Thoracic aorta (tissue), 2 donors: ENCODE measurements around the gene FAM24B. TPM values are rescaled to one million over a fixed set of nuclear protein-coding genes. Genes with fewer than 3 reads are reported as not detected.
"Not testable (repeated sequence)": the region's sequence is repeated elsewhere in the genome, so short reads cannot be mapped to it uniquely, and the experiment has no call there.

Experiments
- ATAC-seq: fragments of 150-250 bp; one replicate; pipeline ENCODE4 v1.8.0; 2017; ENCODE audit warnings: low read depth; ENCODE audit not compliant: insufficient number of reproducible peaks, low FRiP score
- DNase-seq: peaks from one replicate; pipeline ENCODE4 v3.0.0-alpha.2; 2020; ENCODE audit warnings: low spot score
- H3K27ac ChIP-seq, 2 donors: fragments of 200-600 bp; sonication (generic); 1 replicate in 1 of 2; 2 replicates in 1 of 2; pipeline ENCODE4 v1.5.1; 2016; ENCODE audit warnings: mild to moderate bottlenecking in 2 of 2, moderate library complexity in 2 of 2
- H3K27me3 ChIP-seq: fragments of 200-600 bp; sonication (generic); replicated peaks from 2 replicates; pipeline ENCODE4 v1.6.0; 2016; ENCODE audit warnings: mild to moderate bottlenecking; ENCODE audit not compliant: insufficient read depth
- H3K36me3 ChIP-seq: fragments of 200-600 bp; sonication (generic); one replicate; pipeline ENCODE4 v1.5.1; 2016
- H3K4me1 ChIP-seq, 2 donors: fragments of 200-600 bp; sonication (generic); 1 replicate in 1 of 2; 2 replicates in 1 of 2; pipeline versions ENCODE4 v1.5.1 to v1.6.0; 2016; ENCODE audit warnings: low read depth in 2 of 2, mild to moderate bottlenecking in 1 of 2; ENCODE audit not compliant: control insufficient read depth in 1 of 2
- H3K4me3 ChIP-seq: fragments of 200-600 bp; sonication (generic); 2 replicates; pipeline ENCODE4 v1.5.1; 2016; ENCODE audit warnings: mild to moderate bottlenecking
- H3K9me3 ChIP-seq: fragments of 200-600 bp; sonication (generic); 2 replicates; pipeline ENCODE4 v1.5.1; 2016
- total RNA-seq, 2 donors: library from RNA; depleted of rRNA; stranded (reverse); fragments of >200 nt; gene quantifications; one replicate each; pipeline versions ENCODE4 v1.1.0 to v1.2.3, GENCODE V29; 2016
- TF ChIP-seq, protein P1 (sequence below): fragments of 200-600 bp; sonication (generic); IDR thresholded peaks from one replicate; pipeline ENCODE4 v1.5.1; 2019; ENCODE audit warnings: antibody characterized with exemption

FAM24B gene
- total RNA-seq, 2 donors from 2014 or later: 4.8 to 9.1 TPM

DNA sequence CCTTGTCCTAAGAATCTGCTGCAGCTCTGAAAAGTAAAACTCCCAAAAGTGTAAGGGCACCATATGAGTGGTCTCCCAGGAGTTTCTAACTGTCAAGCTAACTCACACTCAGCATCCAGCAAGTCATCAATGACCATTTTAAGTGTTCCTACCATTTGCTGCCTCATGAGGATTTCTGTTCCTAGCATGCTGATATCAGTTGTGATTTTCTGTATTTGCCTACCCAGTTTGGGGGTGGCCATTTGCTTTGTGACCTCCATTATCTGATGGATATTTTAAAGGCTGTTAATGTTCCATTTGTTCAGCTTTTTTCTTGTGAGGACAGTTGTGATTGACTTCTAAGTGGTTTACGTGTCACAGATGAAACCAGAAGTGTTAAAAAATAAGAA, 2.9 kb downstream of the FAM24B start:
- DNase-seq (no peak), ATAC-seq (no peak)
- Histone ChIP-seq H3K4me3 (no peak overlapping the region), H3K4me1 (peaks cover 4% of the 10 kb centered on the region in 2 donors), H3K27me3 (no peaks in the 10 kb centered on the region), H3K36me3 (no peaks in the 10 kb centered on the region), H3K27ac (no peak overlapping the region), H3K9me3 (no peaks in the 10 kb centered on the region)
- TF ChIP-seq, protein P1, sequence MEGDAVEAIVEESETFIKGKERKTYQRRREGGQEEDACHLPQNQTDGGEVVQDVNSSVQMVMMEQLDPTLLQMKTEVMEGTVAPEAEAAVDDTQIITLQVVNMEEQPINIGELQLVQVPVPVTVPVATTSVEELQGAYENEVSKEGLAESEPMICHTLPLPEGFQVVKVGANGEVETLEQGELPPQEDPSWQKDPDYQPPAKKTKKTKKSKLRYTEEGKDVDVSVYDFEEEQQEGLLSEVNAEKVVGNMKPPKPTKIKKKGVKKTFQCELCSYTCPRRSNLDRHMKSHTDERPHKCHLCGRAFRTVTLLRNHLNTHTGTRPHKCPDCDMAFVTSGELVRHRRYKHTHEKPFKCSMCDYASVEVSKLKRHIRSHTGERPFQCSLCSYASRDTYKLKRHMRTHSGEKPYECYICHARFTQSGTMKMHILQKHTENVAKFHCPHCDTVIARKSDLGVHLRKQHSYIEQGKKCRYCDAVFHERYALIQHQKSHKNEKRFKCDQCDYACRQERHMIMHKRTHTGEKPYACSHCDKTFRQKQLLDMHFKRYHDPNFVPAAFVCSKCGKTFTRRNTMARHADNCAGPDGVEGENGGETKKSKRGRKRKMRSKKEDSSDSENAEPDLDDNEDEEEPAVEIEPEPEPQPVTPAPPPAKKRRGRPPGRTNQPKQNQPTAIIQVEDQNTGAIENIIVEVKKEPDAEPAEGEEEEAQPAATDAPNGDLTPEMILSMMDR: no peak

DNA sequence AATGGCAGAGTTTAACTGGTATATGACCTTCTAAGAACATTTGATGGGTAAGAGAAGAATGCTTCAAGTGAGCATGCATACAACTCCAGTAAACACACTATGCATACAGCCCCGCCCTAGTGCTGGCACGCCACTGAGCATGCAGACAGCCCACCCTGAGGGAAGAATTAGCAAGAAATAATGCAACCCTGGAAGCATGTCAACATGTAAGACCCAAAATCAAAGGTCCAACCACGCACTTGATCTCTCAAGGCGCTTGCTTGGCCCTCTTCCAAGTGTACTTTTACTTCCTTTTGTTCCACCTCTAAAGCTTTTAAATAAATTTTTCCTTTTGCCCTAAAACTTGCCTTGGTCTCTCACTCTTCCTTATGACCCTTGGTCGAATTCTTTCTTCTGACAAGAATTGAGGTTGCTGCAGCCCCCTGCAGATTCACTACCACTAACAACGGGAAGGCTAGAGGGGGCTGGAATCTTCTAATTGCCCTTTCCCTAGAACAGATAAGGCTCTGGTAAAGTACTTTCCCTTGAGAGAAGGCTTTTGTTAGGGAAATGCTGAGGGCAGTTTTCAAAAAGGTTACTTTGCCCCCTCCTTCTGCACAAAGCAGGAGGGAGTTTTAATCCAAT, 3.4 kb downstream of the FAM24B start:
- TF ChIP-seq, protein P1: no peak
- ATAC-seq: no peak
- no peaks in the 10 kb centered on the region for H3K36me3 ChIP-seq

DNA sequence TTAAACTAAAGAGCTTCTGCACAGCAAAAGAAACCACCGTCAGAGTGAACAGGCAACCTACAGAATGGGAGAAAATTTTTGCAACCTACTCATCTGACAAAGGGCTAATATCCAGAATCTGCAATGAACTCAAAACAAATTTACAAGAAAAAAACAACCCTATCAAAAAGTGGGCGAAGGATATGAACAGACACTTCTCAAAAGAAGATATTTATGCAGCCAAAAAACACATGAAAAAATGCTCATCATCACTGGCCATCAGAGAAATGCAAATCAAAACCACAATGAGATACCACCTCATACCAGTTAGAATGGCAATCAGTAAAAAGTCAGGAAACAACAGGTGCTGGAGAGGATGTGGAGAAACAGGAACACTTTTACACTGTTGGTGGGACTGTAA, 7.4 kb downstream of the FAM24B start:
- not testable (repeated sequence) for ATAC-seq, DNase-seq, H3K9me3 ChIP-seq, H3K4me1 ChIP-seq, H3K36me3 ChIP-seq, H3K4me3 ChIP-seq, H3K27me3 ChIP-seq, H3K27ac ChIP-seq

More for the DNA sequence above, 3.4 kb downstream of the FAM24B start:
- no peak for DNase-seq
- H3K9me3 ChIP-seq: no peaks in the 10 kb centered on the region
- H3K4me1 ChIP-seq: peaks cover 4% of the 10 kb centered on the region in 2 donors
- no peak overlapping the region for H3K4me3 ChIP-seq
- H3K27ac ChIP-seq: no peak overlapping the region
- no peaks in the 10 kb centered on the region for H3K27me3 ChIP-seq

DNA sequence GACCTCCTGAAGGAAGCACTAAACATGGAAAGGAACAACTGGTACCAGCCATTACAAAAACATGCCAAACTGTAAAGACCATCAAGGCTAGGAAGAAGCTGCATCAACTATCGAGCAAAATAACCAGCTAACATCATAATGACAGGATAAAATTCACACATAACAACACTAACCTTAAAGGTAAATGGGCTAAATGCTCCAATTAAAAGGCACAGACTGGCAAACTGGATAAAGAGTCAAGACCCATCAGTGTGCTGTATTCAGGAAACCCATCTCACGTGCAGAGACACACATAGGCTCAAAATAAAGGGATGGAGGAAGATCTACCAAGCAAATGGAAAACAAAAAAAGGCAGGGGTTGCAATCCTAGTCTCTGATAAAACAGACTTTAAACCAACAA, 10.6 kb downstream of the FAM24B start:
- not testable (repeated sequence) for H3K4me3 ChIP-seq, H3K27me3 ChIP-seq

DNA sequence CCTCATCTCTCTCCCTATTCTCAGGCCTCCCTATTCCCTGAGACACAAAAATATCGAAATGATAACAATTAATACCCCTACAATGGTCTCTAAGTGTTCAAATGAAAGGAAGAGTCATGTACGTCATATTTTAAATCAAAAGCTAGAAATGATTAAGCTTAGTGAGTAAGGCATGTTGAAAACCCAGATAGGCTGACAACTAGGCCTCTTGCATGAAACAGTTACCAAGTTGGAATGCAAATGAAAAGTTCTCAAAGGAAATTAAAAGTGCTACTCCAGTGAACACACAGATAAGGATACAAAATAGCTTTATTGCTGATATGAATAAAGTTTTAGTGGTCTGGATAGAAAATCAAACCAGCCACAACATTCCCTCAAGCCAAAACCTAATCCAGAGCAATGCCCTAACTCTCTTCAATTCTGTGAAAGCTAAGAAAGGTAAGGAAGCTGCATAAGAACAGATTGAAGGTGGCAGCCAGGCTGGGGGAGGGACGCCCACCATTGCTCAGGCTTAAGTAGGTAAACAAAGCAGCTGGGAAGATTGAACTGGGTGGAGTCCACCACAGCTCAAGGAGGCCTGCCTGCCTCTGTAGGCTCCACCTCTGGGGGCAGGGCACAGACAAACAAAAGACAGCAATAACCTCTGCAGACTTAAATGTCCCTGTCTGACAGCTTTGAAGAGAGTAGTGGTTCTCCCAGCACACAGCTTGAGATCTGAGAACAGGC, 12.5 kb downstream of the FAM24B start:
- H3K9me3 ChIP-seq, DNase-seq, H3K27ac ChIP-seq, ATAC-seq, H3K36me3 ChIP-seq, H3K4me3 ChIP-seq, H3K4me1 ChIP-seq, H3K27me3 ChIP-seq: not testable (repeated sequence)

More for the DNA sequence above, 10.6 kb downstream of the FAM24B start:
- DNase-seq, ATAC-seq, H3K4me1 ChIP-seq, H3K36me3 ChIP-seq, H3K9me3 ChIP-seq, H3K27ac ChIP-seq: not testable (repeated sequence)

DNA sequence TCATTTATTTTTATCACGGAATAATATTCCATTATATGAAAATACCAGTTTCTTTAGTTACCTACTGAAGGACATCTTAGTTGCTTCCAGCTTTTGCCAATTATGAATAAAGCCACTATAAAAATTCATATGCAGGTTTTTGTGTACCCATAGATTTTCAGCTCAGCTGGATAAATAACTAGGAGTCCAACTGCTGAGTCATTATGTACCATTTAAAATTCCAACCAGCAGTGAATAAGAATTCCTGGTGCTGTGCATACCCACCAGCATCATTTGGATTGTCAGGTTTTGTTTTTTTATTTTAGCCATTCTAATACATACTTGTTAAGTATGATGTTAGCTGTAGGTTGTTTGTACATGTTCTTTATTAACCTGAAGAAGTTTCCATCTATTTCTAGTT, 14.5 kb downstream of the FAM24B start:
- ATAC-seq (no peak), DNase-seq (no peak)
- Histone ChIP-seq H3K4me3 (no peak overlapping the region), H3K36me3 (no peaks in the 10 kb centered on the region), H3K9me3 (no peaks in the 10 kb centered on the region), H3K27ac (no peak overlapping the region), H3K27me3 (no peaks in the 10 kb centered on the region), H3K4me1 (no peaks in the 10 kb centered on the region)
- TF ChIP-seq, protein P1: no peak
